Measurements from ENCODE around the gene CD300LF. TPM values are rescaled to one million over a fixed set of nuclear protein-coding genes. Genes with fewer than 3 reads are reported as not detected.

The CD300LF gene
- total RNA-seq, 1 experiment from 2014 or later = not detected

GRCh38 chr17:74754832-74755231 lies 42.1 kb upstream of the CD300LF start:
- TF ChIP-seq EZH2 (IDR thresholded peaks at IDR 0.05; ENCODE audit: low read depth) = no peak
- no peak for TF ChIP-seq CTCF (conservative IDR thresholded peaks at IDR 0.05)
- BruUV-seq (replicated peaks) = no TSS peak

GRCh38 chr17:74752822-74753401 lies 40.2 kb upstream of the CD300LF start:
- Histone ChIP-seq H3K27ac (no peak overlapping the region), H3K4me1 (replicated peaks; ENCODE audit: insufficient read depth) (peaks cover 47% of the 10 kb centered on the region), H3K4me2 (peak overlapping the region; percentile 36), H3K4me3 (no peak overlapping the region), H2AFZ (no peak overlapping the region), H3K9me2 (ENCODE audit: insufficient read depth) (no peaks in the 10 kb centered on the region), H3F3A (ENCODE audit: insufficient read depth, low read depth) (no peaks in the 10 kb centered on the region), H3K27me3 (ENCODE audit: insufficient read depth, low read depth) (no peaks in the 10 kb centered on the region), H3K36me3 (ENCODE audit: low read depth) (peaks cover 5% of the 10 kb centered on the region; the same call in 1 of the 2 replicates), H3K9me3 (ENCODE audit: insufficient read depth, low read depth) (no peaks in the 10 kb centered on the region), H3K79me2 (ENCODE audit: low read depth) (peaks cover 76% of the 10 kb centered on the region), H4K20me1 (ENCODE audit: insufficient read depth) (peaks cover 15% of the 10 kb centered on the region)
- intact Hi-C loops (cut with micrococcal nuclease; ENCODE audit: unreplicated experiment) = no loop called here
- POLR2A ChIA-PET (ENCODE audit: unreplicated experiment) = interaction anchor here (0.6 to 0.7 kb wide), 2 partner anchors 120 to 641 kb away, joined by 3 read pairs; partner anchors contain the start of gene FDXR
- no TSS peak for BruUV-seq (replicated peaks)
- no peak for DNase-seq
- CTCF ChIA-PET = interaction anchor here (0.6 kb wide), 2 partner anchors 11 to 31 kb away, joined by 3 to 17 read pairs; no protein-coding TSS in a partner anchor
- TF ChIP-seq CTCF (conservative IDR thresholded peaks at IDR 0.05) (no peak), EZH2 (IDR thresholded peaks at IDR 0.05; ENCODE audit: low read depth) (no peak)

More at GRCh38 chr17:74754832-74755231, 42.1 kb upstream of the CD300LF start:
- intact Hi-C loops (cut with micrococcal nuclease; ENCODE audit: unreplicated experiment) = no loop called here
- H3F3A ChIP-seq (ENCODE audit: insufficient read depth, low read depth) = peaks cover 4% of the 10 kb centered on the region; the same call in 1 of the 2 replicates
- ChIA-PET CTCF (interaction anchor here (0.6 kb wide), 1 partner anchor 13 kb away, joined by 3 read pairs; no protein-coding TSS in a partner anchor), POLR2A (ENCODE audit: unreplicated experiment) (no interaction called here)
- H3K27me3 ChIP-seq (ENCODE audit: insufficient read depth, low read depth) = no peaks in the 10 kb centered on the region
- H3K9me2 ChIP-seq (ENCODE audit: insufficient read depth) = no peaks in the 10 kb centered on the region
- no peak overlapping the region for H3K4me2 ChIP-seq
- DNase-seq = no peak
- peaks cover 5% of the 10 kb centered on the region; the same call in 1 of the 2 replicates for H3K36me3 ChIP-seq (ENCODE audit: low read depth)
- no peak overlapping the region for H2AFZ ChIP-seq
- H3K4me3 ChIP-seq = no peak overlapping the region
- peaks cover 66% of the 10 kb centered on the region for H3K4me1 ChIP-seq (replicated peaks; ENCODE audit: insufficient read depth)
- no peaks in the 10 kb centered on the region for H3K9me3 ChIP-seq (ENCODE audit: insufficient read depth, low read depth)
- no peak overlapping the region for H3K27ac ChIP-seq
- peaks cover 25% of the 10 kb centered on the region for H4K20me1 ChIP-seq (ENCODE audit: insufficient read depth)
- H3K79me2 ChIP-seq (ENCODE audit: low read depth) = peaks cover 66% of the 10 kb centered on the region

- POLR2A ChIA-PET (ENCODE audit: unreplicated experiment) = no interaction called here
- H3K27me3 ChIP-seq (ENCODE audit: insufficient read depth, low read depth) = no peaks in the 10 kb centered on the region
- H3K4me1 ChIP-seq (replicated peaks; ENCODE audit: insufficient read depth) = peaks cover 42% of the 10 kb centered on the region
- no peaks in the 10 kb centered on the region for H3K9me3 ChIP-seq (ENCODE audit: insufficient read depth, low read depth)
- peak overlapping the region; percentile 36 for H3K4me2 ChIP-seq
- intact Hi-C loops (cut with micrococcal nuclease; ENCODE audit: unreplicated experiment) = no loop called here
- CTCF ChIA-PET = interaction anchor here (0.6 kb wide), 1 partner anchor 32 kb away, joined by 17 read pairs; no protein-coding TSS in a partner anchor
- H2AFZ ChIP-seq = no peak overlapping the region
- H3K36me3 ChIP-seq (ENCODE audit: low read depth) = peaks cover 5% of the 10 kb centered on the region; the same call in 1 of the 2 replicates
- no peak for DNase-seq
- H4K20me1 ChIP-seq (ENCODE audit: insufficient read depth) = peaks cover 15% of the 10 kb centered on the region
- no TSS peak for BruUV-seq (replicated peaks)
- TF ChIP-seq EZH2 (IDR thresholded peaks at IDR 0.05; ENCODE audit: low read depth) (no peak), CTCF (conservative IDR thresholded peaks at IDR 0.05) (no peak)
- H3F3A ChIP-seq (ENCODE audit: insufficient read depth, low read depth) = no peaks in the 10 kb centered on the region
- H3K9me2 ChIP-seq (ENCODE audit: insufficient read depth) = no peaks in the 10 kb centered on the region
- H3K79me2 ChIP-seq (ENCODE audit: low read depth) = peaks cover 73% of the 10 kb centered on the region
- H3K27ac ChIP-seq = no peak overlapping the region
- H3K4me3 ChIP-seq = no peak overlapping the region
Observed at GRCh38 chr17:74752415-74752814, 39.7 kb upstream of the CD300LF start.
